ENCODE measurements around the gene MRE11.

DNA sequence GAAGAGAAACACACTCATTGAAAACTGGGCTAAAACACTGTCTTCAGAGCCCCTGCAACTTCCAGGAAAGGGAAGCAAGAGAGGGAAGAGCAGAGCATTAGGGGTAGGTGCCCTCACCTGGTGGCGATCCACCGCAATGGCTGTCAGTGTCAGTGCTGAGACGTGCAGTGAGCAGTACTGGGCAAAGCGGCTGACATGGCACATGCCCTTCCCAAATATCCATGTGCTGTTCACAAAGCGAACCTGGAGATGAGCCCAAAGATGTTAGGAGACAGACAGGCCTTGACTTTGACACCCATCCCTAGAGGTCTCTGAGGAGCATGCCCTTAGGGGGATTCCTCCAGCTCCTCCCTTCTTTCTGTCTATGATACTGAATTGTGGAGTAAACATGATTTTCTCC lies 97.4 kb downstream of the MRE11 start:
- TF ChIP-seq CTCF (IDR thresholded peaks at IDR 0.05) (no peak), POLR2A (IDR thresholded peaks at IDR 0.05) (no peak)
